Measurements from ENCODE around the gene CCR6.

GRCh38 chr6:167116109-167116837 lies 6.6 kb upstream of the CCR6 start:
- no peak for TF ChIP-seq CTCF (IDR thresholded peaks at IDR 0.05)
- no peak for TF ChIP-seq POLR2A (IDR thresholded peaks at IDR 0.05)
